ENCODE measurements around the gene TRNAU1AP.
"Not testable (repeated sequence)": the region's sequence is repeated elsewhere in the genome, so short reads cannot be mapped to it uniquely, and the experiment has no call there.

Gene TRNAU1AP

GRCh38 chr1:28541414-28542015 is 11.4 kb upstream of the TRNAU1AP start:
- H3K36me3 ChIP-seq (ENCODE audit: control insufficient read depth, insufficient read depth, low read length); H3K4me3 ChIP-seq (ENCODE audit: insufficient read depth, low read depth, low read length); H3K27ac ChIP-seq (ENCODE audit: insufficient read depth, low read depth, low read length, poor library complexity, severe bottlenecking); H3K9me3 ChIP-seq (ENCODE audit: control insufficient read depth, low read length); H3K4me1 ChIP-seq (ENCODE audit: control insufficient read depth, insufficient read depth, low read length); H3K27me3 ChIP-seq (ENCODE audit: control insufficient read depth, insufficient read depth, low read length, poor library complexity, severe bottlenecking): not testable (repeated sequence)
- 92 to 95% methylated on average over 8 of the region's 8 CpGs for WGBS, 2 experiments

GRCh38 chr1:28545246-28545628 is 7.6 kb upstream of the TRNAU1AP start:
- Histone ChIP-seq H3K4me1 (ENCODE audit: control insufficient read depth, insufficient read depth, low read length) (no peaks in the 10 kb centered on the region), H3K4me3 (ENCODE audit: insufficient read depth, low read depth, low read length) (no peak overlapping the region), H3K27me3 (ENCODE audit: control insufficient read depth, insufficient read depth, low read length, poor library complexity, severe bottlenecking) (no peaks in the 10 kb centered on the region), H3K9me3 (ENCODE audit: control insufficient read depth, low read length) (no peaks in the 10 kb centered on the region), H3K27ac (ENCODE audit: insufficient read depth, low read depth, low read length, poor library complexity, severe bottlenecking) (no peak overlapping the region), H3K36me3 (ENCODE audit: control insufficient read depth, insufficient read depth, low read length) (no peaks in the 10 kb centered on the region)
- WGBS, 2 experiments = 83 to 94% methylated on average over 4 of the region's 4 CpGs

- WGBS, 2 experiments = 90 to 96% methylated on average over 3 of the region's 3 CpGs
Measured at GRCh38 chr1:28548318-28548717, 4.6 kb upstream of the TRNAU1AP start.

GRCh38 chr1:28551381-28551780 is 1.5 kb upstream of the TRNAU1AP start:
- H3K4me1 ChIP-seq (ENCODE audit: control insufficient read depth, insufficient read depth, low read length) = peaks cover 5% of the 10 kb centered on the region
- no peak overlapping the region for H3K4me3 ChIP-seq (ENCODE audit: insufficient read depth, low read depth, low read length)
- H3K27ac ChIP-seq (ENCODE audit: insufficient read depth, low read depth, low read length, poor library complexity, severe bottlenecking) = no peak overlapping the region
- H3K27me3 ChIP-seq (ENCODE audit: control insufficient read depth, insufficient read depth, low read length, poor library complexity, severe bottlenecking) = no peaks in the 10 kb centered on the region
- WGBS, 2 experiments = 95 to 96% methylated on average over 6 of the region's 6 CpGs
- H3K36me3 ChIP-seq (ENCODE audit: control insufficient read depth, insufficient read depth, low read length) = peaks cover 4% of the 10 kb centered on the region
- no peaks in the 10 kb centered on the region for H3K9me3 ChIP-seq (ENCODE audit: control insufficient read depth, low read length)

More at GRCh38 chr1:28548318-28548717, 4.6 kb upstream of the TRNAU1AP start:
- Histone ChIP-seq H3K27me3 (ENCODE audit: control insufficient read depth, insufficient read depth, low read length, poor library complexity, severe bottlenecking) (no peaks in the 10 kb centered on the region), H3K4me3 (ENCODE audit: insufficient read depth, low read depth, low read length) (no peak overlapping the region), H3K9me3 (ENCODE audit: control insufficient read depth, low read length) (no peaks in the 10 kb centered on the region), H3K36me3 (ENCODE audit: control insufficient read depth, insufficient read depth, low read length) (no peaks in the 10 kb centered on the region), H3K4me1 (ENCODE audit: control insufficient read depth, insufficient read depth, low read length) (no peaks in the 10 kb centered on the region), H3K27ac (ENCODE audit: insufficient read depth, low read depth, low read length, poor library complexity, severe bottlenecking) (no peak overlapping the region)

GRCh38 chr1:28560886-28561285 is 8.0 kb downstream of the TRNAU1AP start:
- Histone ChIP-seq H3K27ac (ENCODE audit: insufficient read depth, low read depth, low read length, poor library complexity, severe bottlenecking) (no peak overlapping the region), H3K4me1 (ENCODE audit: control insufficient read depth, insufficient read depth, low read length) (no peaks in the 10 kb centered on the region), H3K36me3 (ENCODE audit: control insufficient read depth, insufficient read depth, low read length) (peaks cover 36% of the 10 kb centered on the region), H3K27me3 (ENCODE audit: control insufficient read depth, insufficient read depth, low read length, poor library complexity, severe bottlenecking) (no peaks in the 10 kb centered on the region), H3K4me3 (ENCODE audit: insufficient read depth, low read depth, low read length) (no peak overlapping the region), H3K9me3 (ENCODE audit: control insufficient read depth, low read length) (no peaks in the 10 kb centered on the region)
- 98% methylated on average over 3 of the region's 3 CpGs for WGBS, 2 experiments

GRCh38 chr1:28564310-28564709 is 11.4 kb downstream of the TRNAU1AP start:
- H3K9me3 ChIP-seq (ENCODE audit: control insufficient read depth, low read length) = no peaks in the 10 kb centered on the region
- peaks cover 52% of the 10 kb centered on the region for H3K36me3 ChIP-seq (ENCODE audit: control insufficient read depth, insufficient read depth, low read length)
- no peak overlapping the region for H3K4me3 ChIP-seq (ENCODE audit: insufficient read depth, low read depth, low read length)
- H3K27me3 ChIP-seq (ENCODE audit: control insufficient read depth, insufficient read depth, low read length, poor library complexity, severe bottlenecking) = no peaks in the 10 kb centered on the region
- H3K27ac ChIP-seq (ENCODE audit: insufficient read depth, low read depth, low read length, poor library complexity, severe bottlenecking) = no peak overlapping the region
- no peaks in the 10 kb centered on the region for H3K4me1 ChIP-seq (ENCODE audit: control insufficient read depth, insufficient read depth, low read length)

- 96 to 97% methylated on average over 7 of the region's 7 CpGs for WGBS, 2 experiments
- H3K27me3 ChIP-seq (ENCODE audit: control insufficient read depth, insufficient read depth, low read length, poor library complexity, severe bottlenecking) = no peaks in the 10 kb centered on the region
- no peaks in the 10 kb centered on the region for H3K9me3 ChIP-seq (ENCODE audit: control insufficient read depth, low read length)
- no peak overlapping the region for H3K27ac ChIP-seq (ENCODE audit: insufficient read depth, low read depth, low read length, poor library complexity, severe bottlenecking)
- peaks cover 52% of the 10 kb centered on the region for H3K36me3 ChIP-seq (ENCODE audit: control insufficient read depth, insufficient read depth, low read length)
- no peaks in the 10 kb centered on the region for H3K4me1 ChIP-seq (ENCODE audit: control insufficient read depth, insufficient read depth, low read length)
- H3K4me3 ChIP-seq (ENCODE audit: insufficient read depth, low read depth, low read length) = no peak overlapping the region
Measured at GRCh38 chr1:28565040-28565439, 12.2 kb downstream of the TRNAU1AP start.

- H3K4me3 ChIP-seq (ENCODE audit: insufficient read depth, low read depth, low read length) = no peak overlapping the region
- WGBS, 2 experiments = 95 to 98% methylated on average over 6 of the region's 6 CpGs
- no peak overlapping the region for H3K27ac ChIP-seq (ENCODE audit: insufficient read depth, low read depth, low read length, poor library complexity, severe bottlenecking)
- no peaks in the 10 kb centered on the region for H3K9me3 ChIP-seq (ENCODE audit: control insufficient read depth, low read length)
- H3K4me1 ChIP-seq (ENCODE audit: control insufficient read depth, insufficient read depth, low read length) = no peaks in the 10 kb centered on the region
- H3K27me3 ChIP-seq (ENCODE audit: control insufficient read depth, insufficient read depth, low read length, poor library complexity, severe bottlenecking) = no peaks in the 10 kb centered on the region
- peaks cover 45% of the 10 kb centered on the region for H3K36me3 ChIP-seq (ENCODE audit: control insufficient read depth, insufficient read depth, low read length)
Measured at GRCh38 chr1:28565726-28566125, 12.8 kb downstream of the TRNAU1AP start.

- 95% methylated on average over 2 of the region's 2 CpGs for WGBS, 2 experiments
- peaks cover 43% of the 10 kb centered on the region for H3K36me3 ChIP-seq (ENCODE audit: control insufficient read depth, insufficient read depth, low read length)
- no peaks in the 10 kb centered on the region for H3K9me3 ChIP-seq (ENCODE audit: control insufficient read depth, low read length)
- no peak overlapping the region for H3K27ac ChIP-seq (ENCODE audit: insufficient read depth, low read depth, low read length, poor library complexity, severe bottlenecking)
- H3K27me3 ChIP-seq (ENCODE audit: control insufficient read depth, insufficient read depth, low read length, poor library complexity, severe bottlenecking) = no peaks in the 10 kb centered on the region
- H3K4me3 ChIP-seq (ENCODE audit: insufficient read depth, low read depth, low read length) = no peak overlapping the region
- H3K4me1 ChIP-seq (ENCODE audit: control insufficient read depth, insufficient read depth, low read length) = no peaks in the 10 kb centered on the region
Measured at GRCh38 chr1:28566931-28567330, 14.0 kb downstream of the TRNAU1AP start.

- Histone ChIP-seq H3K9me3 (ENCODE audit: control insufficient read depth, low read length) (no peaks in the 10 kb centered on the region), H3K27me3 (ENCODE audit: control insufficient read depth, insufficient read depth, low read length, poor library complexity, severe bottlenecking) (no peaks in the 10 kb centered on the region), H3K36me3 (ENCODE audit: control insufficient read depth, insufficient read depth, low read length) (peaks cover 53% of the 10 kb centered on the region), H3K27ac (ENCODE audit: insufficient read depth, low read depth, low read length, poor library complexity, severe bottlenecking) (no peak overlapping the region), H3K4me1 (ENCODE audit: control insufficient read depth, insufficient read depth, low read length) (no peaks in the 10 kb centered on the region), H3K4me3 (ENCODE audit: insufficient read depth, low read depth, low read length) (no peak overlapping the region)
- 96 to 97% methylated on average over 4 of the region's 4 CpGs for WGBS, 2 experiments
Measured at GRCh38 chr1:28571911-28572310, 19.0 kb downstream of the TRNAU1AP start.

- H3K36me3 ChIP-seq (ENCODE audit: control insufficient read depth, insufficient read depth, low read length) = peaks cover 54% of the 10 kb centered on the region
- not testable (repeated sequence) for H3K4me3 ChIP-seq (ENCODE audit: insufficient read depth, low read depth, low read length); H3K9me3 ChIP-seq (ENCODE audit: control insufficient read depth, low read length); H3K27ac ChIP-seq (ENCODE audit: insufficient read depth, low read depth, low read length, poor library complexity, severe bottlenecking); H3K4me1 ChIP-seq (ENCODE audit: control insufficient read depth, insufficient read depth, low read length); H3K27me3 ChIP-seq (ENCODE audit: control insufficient read depth, insufficient read depth, low read length, poor library complexity, severe bottlenecking)
- WGBS, 2 experiments = 90% methylated on average over 10 of the region's 12 CpGs
Measured at GRCh38 chr1:28572891-28573290, 20.0 kb downstream of the TRNAU1AP start.

Measured in ectodermal cell (in vitro differentiated cells).